Panc1 (cell line): ENCODE results near the gene FUT2. TPM values are rescaled to one million over a fixed set of nuclear protein-coding genes. Genes with fewer than 3 reads are reported as not detected.

Source experiments
- ATAC-seq: fragments of 200-7000 bp; cut with Tn5 transposase; 2 replicates; pipeline ENCODE4 v1.9.1; 2020; ENCODE audit warnings: mild to moderate bottlenecking, moderate library complexity
- BruUV-seq: library from RNA; stranded (reverse); fragments of 400-500 nt; replicated peaks from 2 replicates; lab custom pipeline; 2021; lab: Mats Ljungman, UMichigan
- CTCF ChIA-PET: fragments of 300-600 bp; sonication (Branson Sonifier 250); formaldehyde crosslinking; loops from one replicate; lab custom pipeline; 2022; ENCODE audit warnings: antibody characterized with exemption; lab: Charles Lee
- POLR2A ChIA-PET: fragments of 300-600 bp; sonication (Branson Sonifier 250); formaldehyde crosslinking; loops from one replicate; lab custom pipeline; 2022; ENCODE audit warnings: antibody characterized with exemption; lab: Charles Lee
- DNase-seq: peaks from one replicate; pipeline ENCODE4 v3.0.0-alpha.2; 2010; ENCODE audit warnings: low read depth, low spot score
- H3K27ac ChIP-seq: 2 replicates; pipeline ENCODE4 v1.5.1; 2011; ENCODE audit warnings: mild to moderate bottlenecking, low read length, inconsistent platforms
- H3K27me3 ChIP-seq: fragments of 200-500 bp; sonication (Bioruptor generic); 2 replicates; pipeline ENCODE4 v1.6.0; 2014; ENCODE audit warnings: low read length, inconsistent platforms; ENCODE audit not compliant: control insufficient read depth, insufficient read depth
- H3K36me3 ChIP-seq: fragments of 200-500 bp; sonication (Bioruptor generic); 2 replicates; pipeline ENCODE4 v1.5.1; 2014; ENCODE audit warnings: inconsistent platforms, mild to moderate bottlenecking, low read length, moderate library complexity; ENCODE audit not compliant: control insufficient read depth, insufficient read depth
- H3K4me1 ChIP-seq: 2 replicates; pipeline ENCODE4 v1.5.1; 2011; ENCODE audit warnings: inconsistent platforms, mild to moderate bottlenecking, low read length, moderate library complexity; ENCODE audit not compliant: control insufficient read depth, insufficient read depth
- H3K4me3 ChIP-seq, 2 experiments: 2 replicates each; pipeline ENCODE4 v1.5.1; 2011 to 2012; ENCODE audit warnings: low read depth in 2 of 2, low read length in 2 of 2, mild to moderate bottlenecking in 2 of 2, inconsistent platforms in 1 of 2, moderate library complexity in 1 of 2
- H3K9me3 ChIP-seq: fragments of 200-500 bp; sonication (Bioruptor generic); 2 replicates; pipeline ENCODE4 v1.5.1; 2014; ENCODE audit warnings: low read depth, mild to moderate bottlenecking, inconsistent platforms, low read length, moderate library complexity; ENCODE audit not compliant: control insufficient read depth, insufficient read depth
- POLR2AphosphoS5 ChIP-seq: IDR thresholded peaks from 2 replicates; pipeline ENCODE4 v1.6.1; 2012; ENCODE audit warnings: mild to moderate bottlenecking, low read depth, low read length, moderate library complexity
- SIN3A ChIP-seq: IDR thresholded peaks from 2 replicates; pipeline ENCODE4 v1.6.1; 2012; ENCODE audit warnings: low read depth, mild to moderate bottlenecking, low read length, moderate library complexity, borderline replicate concordance; ENCODE audit not compliant: insufficient read depth
- TCF7L2 ChIP-seq: IDR thresholded peaks from 2 replicates; pipeline ENCODE4 v1.6.1; 2011; ENCODE audit warnings: mild to moderate bottlenecking, low read depth, low read length, inconsistent platforms
- in situ Hi-C: cut with HindIII; loops from 2 replicates; pipeline ENCODE4 v1.10.0; 2016; ENCODE audit warnings: low sequenced_read_pairs, low pct_unique_long_range_greater_than_20kb
- intact Hi-C: fragments of 100-400 bp; cut with micrococcal nuclease; formaldehyde crosslinking; loops from one replicate; pipeline ENCODE4 v1.10.0; 2022; ENCODE audit not compliant: unreplicated experiment
- total RNA-seq: library from RNA; stranded (reverse); gene quantifications from one replicate; pipeline ENCODE4 v1.2.1, GENCODE V29; 2021; ENCODE audit not compliant: unreplicated experiment
- TF ChIP-seq, protein P1 (sequence below), 2 experiments: IDR thresholded peaks; 2 replicates each; pipeline ENCODE4 v1.6.1; 2011 to 2012; ENCODE audit warnings: low read depth in 2 of 2, control low read depth in 1 of 2, low read length in 1 of 2, mild to moderate bottlenecking in 1 of 2, moderate library complexity in 1 of 2; ENCODE audit not compliant: insufficient read depth in 1 of 2
- TF ChIP-seq, protein P2 (sequence below): fragments of 450-650 bp; IDR thresholded peaks from 2 replicates; pipeline ENCODE4 v1.5.1; 2017; ENCODE audit warnings: mild to moderate bottlenecking

The FUT2 gene
- total RNA-seq, 1 experiment from 2014 or later, result 0.08 TPM

DNA sequence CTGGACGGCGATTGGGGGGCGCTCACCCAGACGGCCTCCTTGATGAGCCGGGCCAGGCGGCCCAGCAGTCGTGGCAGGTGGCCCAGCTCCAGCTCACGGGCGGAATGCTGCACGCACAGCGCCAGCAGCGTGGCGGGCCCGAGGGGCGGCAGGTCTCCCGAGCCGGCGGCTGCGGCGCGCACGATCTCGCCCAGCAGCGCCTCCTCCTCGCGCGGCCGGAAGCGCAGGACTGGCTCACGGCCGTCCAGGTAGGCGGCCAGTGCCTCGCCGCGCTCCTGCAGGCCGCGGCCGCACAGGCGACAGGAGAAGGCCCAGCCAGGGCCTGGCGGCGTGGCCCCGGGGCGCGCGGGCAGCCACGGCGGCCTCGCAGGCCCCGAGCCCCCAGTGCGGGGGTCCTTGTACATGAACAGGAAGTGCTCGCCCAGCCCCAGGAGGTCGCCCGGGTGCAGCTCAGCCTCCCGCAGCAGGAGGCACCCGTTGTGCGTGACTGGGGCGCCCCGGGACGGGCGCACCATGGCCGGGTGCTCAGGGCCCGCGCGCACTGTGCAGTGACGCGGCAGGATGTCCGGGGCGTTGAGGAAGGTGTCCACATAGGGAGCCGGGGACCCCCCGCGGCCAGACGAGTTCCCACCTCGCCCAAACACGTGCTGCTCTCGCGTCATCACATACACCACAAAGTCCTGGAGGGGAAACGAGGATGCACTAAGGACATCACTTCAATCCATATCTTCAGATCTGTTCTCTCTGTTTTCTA, 33.3 kb downstream of the FUT2 start:
- ATAC-seq (no peak), DNase-seq (no peak)
- in situ Hi-C loops, result no loop called here
- H3K9me3 ChIP-seq, result no peaks in the 10 kb centered on the region
- ChIA-PET CTCF (no interaction called here), POLR2A (no interaction called here)
- intact Hi-C loops, result no loop called here
- BruUV-seq, result no TSS peak
- H3K27ac ChIP-seq, result no peak overlapping the region
- no peaks in the 10 kb centered on the region for H3K27me3 ChIP-seq
- no peaks in the 10 kb centered on the region for H3K36me3 ChIP-seq
- no peak overlapping the region for H3K4me3 ChIP-seq
- TF ChIP-seq, protein P1, sequence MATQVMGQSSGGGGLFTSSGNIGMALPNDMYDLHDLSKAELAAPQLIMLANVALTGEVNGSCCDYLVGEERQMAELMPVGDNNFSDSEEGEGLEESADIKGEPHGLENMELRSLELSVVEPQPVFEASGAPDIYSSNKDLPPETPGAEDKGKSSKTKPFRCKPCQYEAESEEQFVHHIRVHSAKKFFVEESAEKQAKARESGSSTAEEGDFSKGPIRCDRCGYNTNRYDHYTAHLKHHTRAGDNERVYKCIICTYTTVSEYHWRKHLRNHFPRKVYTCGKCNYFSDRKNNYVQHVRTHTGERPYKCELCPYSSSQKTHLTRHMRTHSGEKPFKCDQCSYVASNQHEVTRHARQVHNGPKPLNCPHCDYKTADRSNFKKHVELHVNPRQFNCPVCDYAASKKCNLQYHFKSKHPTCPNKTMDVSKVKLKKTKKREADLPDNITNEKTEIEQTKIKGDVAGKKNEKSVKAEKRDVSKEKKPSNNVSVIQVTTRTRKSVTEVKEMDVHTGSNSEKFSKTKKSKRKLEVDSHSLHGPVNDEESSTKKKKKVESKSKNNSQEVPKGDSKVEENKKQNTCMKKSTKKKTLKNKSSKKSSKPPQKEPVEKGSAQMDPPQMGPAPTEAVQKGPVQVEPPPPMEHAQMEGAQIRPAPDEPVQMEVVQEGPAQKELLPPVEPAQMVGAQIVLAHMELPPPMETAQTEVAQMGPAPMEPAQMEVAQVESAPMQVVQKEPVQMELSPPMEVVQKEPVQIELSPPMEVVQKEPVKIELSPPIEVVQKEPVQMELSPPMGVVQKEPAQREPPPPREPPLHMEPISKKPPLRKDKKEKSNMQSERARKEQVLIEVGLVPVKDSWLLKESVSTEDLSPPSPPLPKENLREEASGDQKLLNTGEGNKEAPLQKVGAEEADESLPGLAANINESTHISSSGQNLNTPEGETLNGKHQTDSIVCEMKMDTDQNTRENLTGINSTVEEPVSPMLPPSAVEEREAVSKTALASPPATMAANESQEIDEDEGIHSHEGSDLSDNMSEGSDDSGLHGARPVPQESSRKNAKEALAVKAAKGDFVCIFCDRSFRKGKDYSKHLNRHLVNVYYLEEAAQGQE (IDR thresholded peaks at IDR 0.05; ENCODE audit: insufficient read depth in 1 of 2, low read depth in 2 of 2, low read length in 1 of 2), result no peak
- TF ChIP-seq TCF7L2 (no peak), SIN3A (no peak), POLR2AphosphoS5 (no peak)
- TF ChIP-seq, protein P2, sequence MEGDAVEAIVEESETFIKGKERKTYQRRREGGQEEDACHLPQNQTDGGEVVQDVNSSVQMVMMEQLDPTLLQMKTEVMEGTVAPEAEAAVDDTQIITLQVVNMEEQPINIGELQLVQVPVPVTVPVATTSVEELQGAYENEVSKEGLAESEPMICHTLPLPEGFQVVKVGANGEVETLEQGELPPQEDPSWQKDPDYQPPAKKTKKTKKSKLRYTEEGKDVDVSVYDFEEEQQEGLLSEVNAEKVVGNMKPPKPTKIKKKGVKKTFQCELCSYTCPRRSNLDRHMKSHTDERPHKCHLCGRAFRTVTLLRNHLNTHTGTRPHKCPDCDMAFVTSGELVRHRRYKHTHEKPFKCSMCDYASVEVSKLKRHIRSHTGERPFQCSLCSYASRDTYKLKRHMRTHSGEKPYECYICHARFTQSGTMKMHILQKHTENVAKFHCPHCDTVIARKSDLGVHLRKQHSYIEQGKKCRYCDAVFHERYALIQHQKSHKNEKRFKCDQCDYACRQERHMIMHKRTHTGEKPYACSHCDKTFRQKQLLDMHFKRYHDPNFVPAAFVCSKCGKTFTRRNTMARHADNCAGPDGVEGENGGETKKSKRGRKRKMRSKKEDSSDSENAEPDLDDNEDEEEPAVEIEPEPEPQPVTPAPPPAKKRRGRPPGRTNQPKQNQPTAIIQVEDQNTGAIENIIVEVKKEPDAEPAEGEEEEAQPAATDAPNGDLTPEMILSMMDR, result no peak
- H3K4me1 ChIP-seq, result no peaks in the 10 kb centered on the region

DNA sequence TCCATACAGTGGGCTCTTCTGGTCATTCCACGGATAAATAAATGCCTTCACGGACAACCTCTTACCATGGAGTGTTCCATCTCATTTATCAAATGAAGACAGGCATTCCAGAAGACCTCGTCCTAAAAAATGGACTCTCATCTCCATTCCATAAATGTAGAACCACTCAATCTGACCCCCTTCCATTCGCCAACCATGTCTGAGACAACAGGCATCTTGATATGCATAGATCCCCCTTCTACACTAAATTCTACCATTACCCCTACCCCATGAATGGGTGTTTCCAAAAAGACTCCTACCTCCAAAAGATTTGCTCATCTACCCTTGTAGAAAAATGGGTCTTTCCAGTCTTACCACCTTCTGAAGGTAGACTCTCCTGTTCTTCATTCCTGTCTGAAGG, 35.7 kb downstream of the FUT2 start:
- DNase-seq (no peak), ATAC-seq (no peak)
- Histone ChIP-seq H3K9me3 (no peaks in the 10 kb centered on the region), H3K4me1 (no peaks in the 10 kb centered on the region), H3K4me3 (no peak overlapping the region), H3K27me3 (no peaks in the 10 kb centered on the region), H3K36me3 (no peaks in the 10 kb centered on the region), H3K27ac (no peak overlapping the region)
- POLR2A ChIA-PET, result no interaction called here
- intact Hi-C loops (no loop called here), in situ Hi-C loops (no loop called here)
- BruUV-seq, result no TSS peak
- CTCF ChIA-PET, result no interaction called here
- no peak for TF ChIP-seq SIN3A
- no peak for TF ChIP-seq POLR2AphosphoS5
- TF ChIP-seq, protein P2, result no peak
- TF ChIP-seq, protein P1 (IDR thresholded peaks at IDR 0.05; ENCODE audit: insufficient read depth in 1 of 2, low read depth in 2 of 2, low read length in 1 of 2), result no peak
- no peak for TF ChIP-seq TCF7L2
